Ishikawa (cell line): Measurements from ENCODE around the gene PADI1.

Source experiments
- CEBPB ChIP-seq: IDR thresholded peaks from 2 replicates; pipeline ENCODE4 v1.6.1; 2012
- CREB1 ChIP-seq: IDR thresholded peaks from 2 replicates; pipeline ENCODE4 v1.6.1; 2012; ENCODE audit warnings: low read depth
- EGR1 ChIP-seq: IDR thresholded peaks from 2 replicates; pipeline ENCODE4 v1.6.1; 2012
- EP300 ChIP-seq: IDR thresholded peaks from 2 replicates; pipeline ENCODE4 v1.6.1; 2012; ENCODE audit warnings: borderline replicate concordance
- FOXM1 ChIP-seq: IDR thresholded peaks from 2 replicates; pipeline ENCODE4 v1.6.1; 2012; ENCODE audit warnings: low read depth, borderline replicate concordance
- NFIC ChIP-seq: IDR thresholded peaks from 2 replicates; pipeline ENCODE4 v1.6.1; 2012
- RAD21 ChIP-seq: IDR thresholded peaks from 2 replicates; pipeline ENCODE4 v1.6.1; 2012; ENCODE audit warnings: low read depth
- TAF1 ChIP-seq: IDR thresholded peaks from 2 replicates; pipeline ENCODE4 v1.6.1; 2012; ENCODE audit warnings: low read depth, mild to moderate bottlenecking
- TCF12 ChIP-seq: IDR thresholded peaks from 2 replicates; pipeline ENCODE4 v1.6.1; 2012; ENCODE audit warnings: low read depth
- TEAD4 ChIP-seq: IDR thresholded peaks from 2 replicates; pipeline ENCODE4 v1.6.1; 2012
- YY1 ChIP-seq: IDR thresholded peaks from 2 replicates; pipeline ENCODE4 v1.6.1; 2012; ENCODE audit warnings: low read depth
- ZBTB7A ChIP-seq: IDR thresholded peaks from 2 replicates; pipeline ENCODE4 v1.6.1; 2012; ENCODE audit warnings: low read depth
- TF ChIP-seq, protein P1 (sequence below): IDR thresholded peaks from 2 replicates; pipeline ENCODE4 v1.6.1; 2012
- TF ChIP-seq, protein P2 (sequence below): IDR thresholded peaks from 2 replicates; pipeline ENCODE4 v1.6.1; 2012
- TF ChIP-seq, protein P3 (sequence below): IDR thresholded peaks from 2 replicates; pipeline ENCODE4 v1.6.1; 2012; ENCODE audit warnings: low read depth, mild to moderate bottlenecking

PADI1 gene

DNA sequence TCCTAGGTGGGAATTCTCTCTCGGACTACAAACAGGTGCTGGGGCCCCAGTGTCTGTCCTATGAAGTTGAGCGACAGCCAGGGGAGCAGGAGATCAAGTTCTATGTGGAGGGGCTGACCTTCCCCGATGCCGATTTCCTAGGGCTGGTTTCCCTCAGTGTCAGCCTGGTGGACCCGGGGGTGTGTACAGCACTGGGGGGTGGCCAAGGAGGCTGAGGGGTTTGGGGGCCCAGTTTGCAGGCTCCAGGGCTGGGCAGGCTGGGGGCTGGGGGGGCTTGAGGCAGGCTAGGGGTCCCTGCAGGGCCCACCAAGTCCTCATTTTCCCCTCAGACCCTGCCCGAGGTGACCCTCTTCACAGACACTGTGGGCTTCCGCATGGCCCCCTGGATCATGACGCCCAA lies 23.7 kb downstream of the PADI1 start:
- TF ChIP-seq TAF1 (no peak), TCF12 (no peak), RAD21 (no peak), EP300 (no peak), FOXM1 (no peak), CEBPB (no peak), NFIC (no peak), YY1 (no peak), ZBTB7A (no peak), TEAD4 (no peak), CREB1 (no peak), EGR1 (no peak)
- TF ChIP-seq, protein P1, sequence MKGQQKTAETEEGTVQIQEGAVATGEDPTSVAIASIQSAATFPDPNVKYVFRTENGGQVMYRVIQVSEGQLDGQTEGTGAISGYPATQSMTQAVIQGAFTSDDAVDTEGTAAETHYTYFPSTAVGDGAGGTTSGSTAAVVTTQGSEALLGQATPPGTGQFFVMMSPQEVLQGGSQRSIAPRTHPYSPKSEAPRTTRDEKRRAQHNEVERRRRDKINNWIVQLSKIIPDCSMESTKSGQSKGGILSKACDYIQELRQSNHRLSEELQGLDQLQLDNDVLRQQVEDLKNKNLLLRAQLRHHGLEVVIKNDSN: no peak
- TF ChIP-seq, protein P2, sequence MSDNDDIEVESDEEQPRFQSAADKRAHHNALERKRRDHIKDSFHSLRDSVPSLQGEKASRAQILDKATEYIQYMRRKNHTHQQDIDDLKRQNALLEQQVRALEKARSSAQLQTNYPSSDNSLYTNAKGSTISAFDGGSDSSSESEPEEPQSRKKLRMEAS: no peak
- TF ChIP-seq, protein P3, sequence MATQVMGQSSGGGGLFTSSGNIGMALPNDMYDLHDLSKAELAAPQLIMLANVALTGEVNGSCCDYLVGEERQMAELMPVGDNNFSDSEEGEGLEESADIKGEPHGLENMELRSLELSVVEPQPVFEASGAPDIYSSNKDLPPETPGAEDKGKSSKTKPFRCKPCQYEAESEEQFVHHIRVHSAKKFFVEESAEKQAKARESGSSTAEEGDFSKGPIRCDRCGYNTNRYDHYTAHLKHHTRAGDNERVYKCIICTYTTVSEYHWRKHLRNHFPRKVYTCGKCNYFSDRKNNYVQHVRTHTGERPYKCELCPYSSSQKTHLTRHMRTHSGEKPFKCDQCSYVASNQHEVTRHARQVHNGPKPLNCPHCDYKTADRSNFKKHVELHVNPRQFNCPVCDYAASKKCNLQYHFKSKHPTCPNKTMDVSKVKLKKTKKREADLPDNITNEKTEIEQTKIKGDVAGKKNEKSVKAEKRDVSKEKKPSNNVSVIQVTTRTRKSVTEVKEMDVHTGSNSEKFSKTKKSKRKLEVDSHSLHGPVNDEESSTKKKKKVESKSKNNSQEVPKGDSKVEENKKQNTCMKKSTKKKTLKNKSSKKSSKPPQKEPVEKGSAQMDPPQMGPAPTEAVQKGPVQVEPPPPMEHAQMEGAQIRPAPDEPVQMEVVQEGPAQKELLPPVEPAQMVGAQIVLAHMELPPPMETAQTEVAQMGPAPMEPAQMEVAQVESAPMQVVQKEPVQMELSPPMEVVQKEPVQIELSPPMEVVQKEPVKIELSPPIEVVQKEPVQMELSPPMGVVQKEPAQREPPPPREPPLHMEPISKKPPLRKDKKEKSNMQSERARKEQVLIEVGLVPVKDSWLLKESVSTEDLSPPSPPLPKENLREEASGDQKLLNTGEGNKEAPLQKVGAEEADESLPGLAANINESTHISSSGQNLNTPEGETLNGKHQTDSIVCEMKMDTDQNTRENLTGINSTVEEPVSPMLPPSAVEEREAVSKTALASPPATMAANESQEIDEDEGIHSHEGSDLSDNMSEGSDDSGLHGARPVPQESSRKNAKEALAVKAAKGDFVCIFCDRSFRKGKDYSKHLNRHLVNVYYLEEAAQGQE: no peak

DNA sequence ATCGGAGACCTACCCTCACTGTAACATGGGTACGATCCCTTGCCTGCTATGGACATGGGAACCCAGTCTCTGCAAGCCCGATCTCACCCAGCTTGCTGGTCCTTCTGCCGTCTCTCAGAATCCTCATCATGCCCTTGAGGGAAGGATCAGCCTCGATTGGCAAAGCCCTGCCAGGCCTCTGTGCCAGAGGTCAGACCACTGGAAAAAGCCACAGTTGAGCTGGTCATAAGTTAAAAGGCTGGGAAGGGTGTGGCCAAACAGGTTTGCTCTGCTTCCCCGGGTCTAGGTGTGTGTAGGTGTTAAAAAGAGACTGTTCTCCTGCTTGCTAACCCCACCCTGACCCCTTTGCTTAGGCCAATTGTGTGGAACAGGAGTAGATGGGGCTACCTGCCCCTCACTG lies 24.5 kb downstream of the PADI1 start:
- TF ChIP-seq, protein P2: no peak
- TF ChIP-seq, protein P3: no peak
- no peak for TF ChIP-seq TAF1
- TF ChIP-seq, protein P1: no peak

DNA sequence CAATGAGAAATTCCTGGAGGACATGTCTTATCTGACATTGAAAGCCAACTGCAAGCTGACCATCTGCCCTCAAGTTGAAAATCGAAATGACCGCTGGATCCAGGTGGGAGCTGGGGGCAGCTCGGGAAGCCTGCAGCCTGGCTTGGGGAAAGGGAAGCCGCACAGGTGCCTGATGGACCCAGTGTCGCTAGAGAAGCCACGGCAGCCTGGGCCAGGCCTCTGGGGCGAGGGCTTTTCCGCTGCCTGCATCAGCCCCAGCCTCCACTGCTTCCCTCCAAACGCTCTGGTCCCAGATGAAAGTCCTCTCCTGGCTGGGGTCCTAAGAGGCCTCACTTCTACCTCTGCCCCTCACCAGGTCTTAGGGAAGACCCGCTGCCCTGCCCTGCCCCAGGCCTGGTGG lies 25.2 kb downstream of the PADI1 start:
- TF ChIP-seq, protein P3: no peak
- TF ChIP-seq FOXM1 (no peak), TAF1 (no peak), CEBPB (no peak), CREB1 (no peak), EGR1 (no peak), RAD21 (no peak), EP300 (no peak), TEAD4 (no peak), ZBTB7A (no peak), YY1 (no peak), NFIC (no peak), TCF12 (no peak)
- TF ChIP-seq, protein P2: no peak
- TF ChIP-seq, protein P1: no peak

DNA sequence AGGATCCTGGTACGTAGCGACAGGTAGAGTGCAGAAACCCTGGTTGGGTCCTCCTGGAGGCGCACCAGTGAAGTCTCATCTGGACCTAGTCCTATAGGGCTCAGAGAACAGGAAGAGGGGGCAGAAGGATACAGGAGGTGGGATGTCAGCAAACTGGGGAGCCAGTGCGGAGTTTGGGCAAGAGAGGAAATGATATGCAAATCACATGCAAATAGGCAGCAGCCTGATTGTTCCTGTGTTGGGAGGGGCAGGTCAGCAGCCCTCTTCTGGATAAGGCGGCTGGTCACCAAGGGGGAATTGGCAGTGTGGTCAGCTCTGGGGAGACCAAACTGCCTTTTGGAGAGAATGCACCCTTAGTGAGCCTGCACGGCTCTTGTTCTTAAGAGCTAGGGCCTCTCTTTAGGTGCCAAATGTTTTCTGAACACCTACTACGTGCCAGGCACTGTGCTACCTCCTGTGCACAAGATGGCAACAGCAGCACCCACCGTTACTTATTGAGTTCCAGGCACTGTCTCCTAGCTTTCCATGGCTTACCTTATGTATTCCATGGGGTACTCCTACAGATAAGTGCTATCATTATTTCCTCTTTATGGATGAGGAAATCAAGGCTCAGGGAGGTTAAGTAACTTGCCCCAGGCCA lies 25.9 kb downstream of the PADI1 start:
- TF ChIP-seq NFIC: no peak
- TF ChIP-seq, protein P3: no peak
- TF ChIP-seq RAD21: no peak
- TF ChIP-seq FOXM1: no peak
- TF ChIP-seq ZBTB7A: no peak
- no peak for TF ChIP-seq CREB1
- TF ChIP-seq EGR1: no peak
